Natural killer cell (primary cell): ENCODE results near the gene CCDC183. TPM values are rescaled to one million over a fixed set of nuclear protein-coding genes. Genes with fewer than 3 reads are reported as not detected.
A peak's percentile ranks its signal among the peaks of the same experiment; 100 is the strongest.

Experiments used
- ATAC-seq, 3 donors: fragments of 150-1000 bp in 2 of 3; fragments of 200-7000 bp in 1 of 3; cut with Tn5 transposase; 1 replicate in 1 of 3; 2 replicates in 2 of 3; pipeline ENCODE4 v1.10.0; 2021; ENCODE audit warnings: mild to moderate bottlenecking in 2 of 3, moderate library complexity in 2 of 3
- DNase-seq, 2 donors: peaks; one replicate each; pipeline versions ENCODE4 v3.0.0 to v3.0.0-alpha.2; 2013 to 2021; ENCODE audit warnings: mixed read lengths in 1 of 2
- H3K27ac ChIP-seq: one replicate; pipeline ENCODE4 v1.5.1; 2013; ENCODE audit warnings: mild to moderate bottlenecking, low read length
- H3K27me3 ChIP-seq: one replicate; pipeline ENCODE4 v1.6.1; 2013; ENCODE audit warnings: low read length; ENCODE audit not compliant: control insufficient read depth, insufficient read depth
- H3K36me3 ChIP-seq: one replicate; pipeline ENCODE4 v1.6.1; 2013; ENCODE audit warnings: low read length; ENCODE audit not compliant: control insufficient read depth, insufficient read depth
- H3K4me1 ChIP-seq: one replicate; pipeline ENCODE4 v1.6.1; 2013; ENCODE audit warnings: low read length; ENCODE audit not compliant: control insufficient read depth, insufficient read depth
- H3K4me3 ChIP-seq: one replicate; pipeline ENCODE4 v1.5.1; 2013; ENCODE audit warnings: low read length
- H3K9me3 ChIP-seq: one replicate; pipeline ENCODE4 v1.6.1; 2013; ENCODE audit warnings: low read length; ENCODE audit not compliant: control insufficient read depth, insufficient read depth
- H3K27ac Mint-ChIP-seq, 2 donors: one replicate each; pipeline ENCODE4 v1.8.0; 2022; ENCODE audit warnings: mild to moderate bottlenecking in 2 of 2, mixed read lengths in 2 of 2, moderate library complexity in 1 of 2
- H3K27me3 Mint-ChIP-seq, 2 donors: one replicate each; pipeline ENCODE4 v1.8.0; 2022; ENCODE audit warnings: low read depth in 2 of 2, mixed read lengths in 2 of 2
- H3K36me3 Mint-ChIP-seq: one replicate; pipeline ENCODE4 v1.8.0; 2022; ENCODE audit warnings: mixed read lengths
- H3K4me1 Mint-ChIP-seq, 2 donors: one replicate each; pipeline ENCODE4 v1.8.0; 2022; ENCODE audit warnings: mixed read lengths in 2 of 2
- H3K4me3 Mint-ChIP-seq: one replicate; pipeline ENCODE4 v1.8.0; 2022; ENCODE audit warnings: mild to moderate bottlenecking, moderate library complexity, mixed read lengths
- H3K9me3 Mint-ChIP-seq, 2 donors: one replicate each; pipeline ENCODE4 v1.8.0; 2022; ENCODE audit warnings: mixed read lengths in 2 of 2
- WGBS: methylation state at CpG from one replicate; pipeline ENCODE4 v1.1.7; 2013; ENCODE audit warnings: missing lambda C conversion rate; ENCODE audit not compliant: insufficient coverage; 5-methylcytosine and 5-hydroxymethylcytosine counted together
- intact Hi-C: fragments of 100-400 bp; cut with micrococcal nuclease; formaldehyde crosslinking; loops from one replicate; pipeline ENCODE4 v1.14.2; 2022
- total RNA-seq, 4 donors: library from RNA; stranded (reverse); fragments of 120-200 nt in 1 of 4; gene quantifications; one replicate each; pipeline versions ENCODE4 v1.2.3 to v1.2.4, GENCODE V29; 2013 to 2022
- TF ChIP-seq, protein P1 (sequence below): fragments of 200-600 bp; IDR thresholded peaks from one replicate; pipeline ENCODE4 v1.8.0; 2022; ENCODE audit warnings: antibody characterized with exemption

Gene CCDC183
- total RNA-seq, 3 donors from 2014 or later (not counting 1 experiment from before 2014, with no cell fraction given) = 0.56 to 0.75 (median 0.65) TPM

DNA sequence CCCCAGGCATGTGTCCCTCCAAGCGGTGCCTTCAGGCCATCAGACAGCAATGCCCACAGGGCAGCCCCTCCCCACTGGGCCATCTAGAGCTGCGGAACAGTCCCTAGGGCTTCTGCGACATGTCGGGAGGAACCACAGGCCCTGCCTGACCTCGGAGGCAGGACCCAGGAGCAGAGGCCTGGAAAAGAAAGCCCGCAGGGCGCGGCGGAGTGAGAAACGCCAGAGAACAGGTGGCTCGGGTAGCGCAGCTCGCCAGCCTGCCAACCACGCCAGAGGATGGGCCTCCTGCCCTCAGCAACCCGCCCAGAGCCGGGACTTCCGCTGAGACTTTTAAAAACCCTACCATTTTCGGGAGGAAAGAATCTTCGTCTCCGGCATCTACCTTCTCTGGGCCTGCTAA lies 38.8 kb upstream of the CCDC183 start:
- TF ChIP-seq, protein P1, sequence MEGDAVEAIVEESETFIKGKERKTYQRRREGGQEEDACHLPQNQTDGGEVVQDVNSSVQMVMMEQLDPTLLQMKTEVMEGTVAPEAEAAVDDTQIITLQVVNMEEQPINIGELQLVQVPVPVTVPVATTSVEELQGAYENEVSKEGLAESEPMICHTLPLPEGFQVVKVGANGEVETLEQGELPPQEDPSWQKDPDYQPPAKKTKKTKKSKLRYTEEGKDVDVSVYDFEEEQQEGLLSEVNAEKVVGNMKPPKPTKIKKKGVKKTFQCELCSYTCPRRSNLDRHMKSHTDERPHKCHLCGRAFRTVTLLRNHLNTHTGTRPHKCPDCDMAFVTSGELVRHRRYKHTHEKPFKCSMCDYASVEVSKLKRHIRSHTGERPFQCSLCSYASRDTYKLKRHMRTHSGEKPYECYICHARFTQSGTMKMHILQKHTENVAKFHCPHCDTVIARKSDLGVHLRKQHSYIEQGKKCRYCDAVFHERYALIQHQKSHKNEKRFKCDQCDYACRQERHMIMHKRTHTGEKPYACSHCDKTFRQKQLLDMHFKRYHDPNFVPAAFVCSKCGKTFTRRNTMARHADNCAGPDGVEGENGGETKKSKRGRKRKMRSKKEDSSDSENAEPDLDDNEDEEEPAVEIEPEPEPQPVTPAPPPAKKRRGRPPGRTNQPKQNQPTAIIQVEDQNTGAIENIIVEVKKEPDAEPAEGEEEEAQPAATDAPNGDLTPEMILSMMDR = no peak
- H3K27me3 ChIP-seq = no peaks in the 10 kb centered on the region
- no peaks in the 10 kb centered on the region for H3K4me1 Mint-ChIP-seq
- H3K36me3 Mint-ChIP-seq = no peaks in the 10 kb centered on the region
- ATAC-seq = no peak
- no peak overlapping the region for H3K27ac Mint-ChIP-seq
- H3K4me3 Mint-ChIP-seq = no peak overlapping the region
- DNase-seq = no peak
- peaks cover 2 to 5% of the 10 kb centered on the region in 2 donors for H3K9me3 Mint-ChIP-seq
- peaks cover 2% of the 10 kb centered on the region for H3K9me3 ChIP-seq
- intact Hi-C loops = no loop called here
- peaks cover 25% of the 10 kb centered on the region for H3K4me1 ChIP-seq
- H3K36me3 ChIP-seq = no peaks in the 10 kb centered on the region
- no peak overlapping the region for H3K4me3 ChIP-seq
- H3K27ac ChIP-seq = no peak overlapping the region
- WGBS = 88% methylated on average over 20 of the region's 20 CpGs
- H3K27me3 Mint-ChIP-seq = peaks cover 7 to 9% of the 10 kb centered on the region in 2 donors

DNA sequence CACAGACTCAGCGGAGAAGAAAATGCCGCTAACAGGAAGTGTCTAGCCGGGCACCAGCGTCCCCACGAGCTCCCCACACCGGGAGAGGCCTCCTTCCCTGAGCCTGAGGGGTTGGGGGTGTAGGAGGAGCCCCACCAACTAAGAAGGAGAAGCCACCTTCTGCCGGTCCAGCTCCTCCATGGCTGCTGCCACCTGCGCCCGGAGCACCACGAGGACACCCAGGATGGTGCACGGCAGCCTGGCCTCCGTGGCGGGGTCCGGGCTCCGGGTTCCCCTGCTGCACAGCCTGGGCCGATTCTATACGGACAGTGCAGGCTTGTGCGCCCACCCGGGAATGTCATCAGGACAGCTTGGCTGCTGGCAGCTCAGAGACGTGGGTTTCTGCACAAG lies 38.4 kb upstream of the CCDC183 start:
- Mint-ChIP-seq H3K27me3 (peaks cover 2 to 5% of the 10 kb centered on the region in 2 donors), H3K4me1 (no peaks in the 10 kb centered on the region), H3K4me3 (no peak overlapping the region), H3K36me3 (no peaks in the 10 kb centered on the region), H3K27ac (no peak overlapping the region), H3K9me3 (peaks cover 0 to under 1% of the 10 kb centered on the region in 2 donors)
- Histone ChIP-seq H3K27me3 (no peaks in the 10 kb centered on the region), H3K9me3 (peaks cover 2% of the 10 kb centered on the region), H3K27ac (peak overlapping the region; percentile 22), H3K36me3 (no peaks in the 10 kb centered on the region), H3K4me3 (no peak overlapping the region), H3K4me1 (peaks cover 25% of the 10 kb centered on the region)
- DNase-seq (no peak), ATAC-seq (no peak)
- TF ChIP-seq, protein P1 = no peak
- WGBS = 88% methylated on average over 20 of the region's 20 CpGs
- intact Hi-C loops = no loop called here

DNA sequence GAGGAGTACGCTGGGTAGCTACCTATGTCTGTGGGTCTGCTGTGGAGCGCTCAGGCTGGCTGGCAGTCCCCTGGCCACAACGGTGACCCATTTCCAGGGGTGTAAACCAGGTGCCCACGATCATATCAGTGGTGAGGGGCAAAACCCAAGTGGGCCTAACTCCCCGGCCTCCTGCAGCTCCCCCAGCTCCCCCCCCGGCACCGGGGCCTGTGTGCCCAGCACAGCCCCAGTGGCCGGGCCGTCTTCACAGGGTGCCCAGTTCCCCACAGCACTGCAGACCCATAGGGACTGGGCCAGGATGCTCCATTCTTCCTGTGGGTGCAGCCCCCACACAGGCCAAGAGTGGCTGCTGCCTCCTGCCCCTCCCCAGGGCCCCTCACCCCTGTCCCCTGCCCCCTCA lies 37.1 kb upstream of the CCDC183 start:
- Mint-ChIP-seq H3K4me3 (no peak overlapping the region), H3K4me1 (no peaks in the 10 kb centered on the region), H3K9me3 (no peaks in the 10 kb centered on the region), H3K36me3 (no peaks in the 10 kb centered on the region), H3K27ac (no peak overlapping the region), H3K27me3 (peaks cover 0 to 5% of the 10 kb centered on the region in 2 donors)
- no peak overlapping the region for H3K4me3 ChIP-seq
- no peaks in the 10 kb centered on the region for H3K27me3 ChIP-seq
- peaks cover 25% of the 10 kb centered on the region for H3K4me1 ChIP-seq
- ATAC-seq (no peak), DNase-seq (no peak)
- TF ChIP-seq, protein P1 = no peak
- no peaks in the 10 kb centered on the region for H3K36me3 ChIP-seq
- intact Hi-C loops = no loop called here
- H3K27ac ChIP-seq = no peak overlapping the region
- no peaks in the 10 kb centered on the region for H3K9me3 ChIP-seq
- 58% methylated on average over 9 of the region's 9 CpGs for WGBS
